GM19467 (cell line): ENCODE data around the gene MYLK.

Source experiments
- ATAC-seq: cut with Tn5 transposase; IDR thresholded peaks from one replicate; pipeline ENCODE4 v1.9.1; 2021; ENCODE audit warnings: mild to moderate bottlenecking, moderate library complexity; ENCODE audit not compliant: unreplicated experiment

MYLK gene

GRCh38 chr3:123798550-123798949 is 85.6 kb downstream of the MYLK start:
- ATAC-seq, result no peak

GRCh38 chr3:123795471-123796251 is 88.5 kb downstream of the MYLK start:
- ATAC-seq, result no peak

GRCh38 chr3:123793425-123793824 is 90.7 kb downstream of the MYLK start:
- no peak for ATAC-seq

GRCh38 chr3:123792473-123793201 is 91.5 kb downstream of the MYLK start:
- no peak for ATAC-seq

- no peak for ATAC-seq
Measured at GRCh38 chr3:123791898-123792297, 92.2 kb downstream of the MYLK start.

- ATAC-seq, result no peak
Measured at GRCh38 chr3:123791417-123791816, 92.7 kb downstream of the MYLK start.

GRCh38 chr3:123791073-123791370 is 93.1 kb downstream of the MYLK start:
- ATAC-seq, result no peak

DNA sequence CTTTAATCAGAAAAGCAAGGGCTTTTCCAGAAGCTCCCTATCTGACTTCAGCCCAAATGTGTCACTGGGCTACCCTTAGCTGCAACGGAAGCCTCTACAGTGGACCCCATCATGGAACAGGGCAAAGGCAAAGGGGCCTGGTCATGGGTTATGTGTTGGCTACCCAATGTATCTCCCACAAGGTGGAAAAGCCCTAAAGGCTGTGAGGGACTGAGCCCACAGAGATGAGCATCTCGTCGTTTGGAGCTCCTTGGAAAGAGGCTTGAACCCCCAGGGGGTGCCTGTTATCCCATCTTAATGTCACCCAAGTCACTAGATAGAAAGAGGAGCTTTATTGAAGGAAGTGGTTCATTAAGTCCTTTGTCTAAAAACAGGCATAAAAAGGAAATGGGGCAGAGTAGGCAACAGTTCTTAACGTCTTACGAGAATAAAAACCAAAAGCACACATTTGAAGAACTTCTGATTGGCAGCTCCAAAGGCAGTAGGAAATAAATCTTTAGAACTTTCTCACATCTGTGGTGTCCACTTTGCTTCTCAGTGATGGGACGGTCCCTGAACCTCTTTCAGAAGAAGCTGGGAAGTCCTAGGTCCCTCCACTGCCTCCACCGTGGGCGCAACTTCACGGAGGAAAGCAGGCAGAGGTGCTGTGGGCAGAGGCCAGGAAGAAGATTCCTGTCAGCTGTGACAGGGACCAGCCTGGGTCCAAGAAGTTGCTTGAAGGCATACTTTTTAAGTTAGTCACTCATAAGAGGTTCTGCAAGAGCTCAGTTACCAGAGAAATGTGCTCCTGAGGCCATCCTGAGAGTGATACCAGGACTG is 93.7 kb downstream of the MYLK start:
- ATAC-seq, result no peak

DNA sequence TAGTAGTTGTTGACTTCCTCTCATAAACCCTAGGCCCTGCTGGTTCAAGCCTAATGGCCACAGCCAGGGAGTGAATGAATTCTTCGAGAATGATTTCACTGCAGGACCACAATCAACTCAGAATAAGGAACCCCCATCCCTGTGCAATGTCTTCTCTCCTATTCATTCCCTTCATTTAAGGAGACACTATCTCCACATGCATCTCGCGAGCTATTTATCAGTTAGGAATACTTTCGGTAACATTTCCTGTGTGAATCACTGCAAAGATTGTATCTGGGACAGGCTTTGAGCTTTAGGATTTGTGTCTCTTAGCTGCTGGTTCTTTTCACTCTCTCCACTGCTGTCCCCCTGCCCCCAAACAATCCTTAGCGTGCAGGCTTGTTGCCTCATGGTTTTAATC is 94.4 kb downstream of the MYLK start:
- no peak for ATAC-seq

GRCh38 chr3:123789160-123789559 is 95.0 kb downstream of the MYLK start:
- ATAC-seq, result no peak

- no peak for ATAC-seq
Measured at GRCh38 chr3:123788710-123789109, 95.4 kb downstream of the MYLK start.

GRCh38 chr3:123787133-123787532 is 97.0 kb downstream of the MYLK start:
- no peak for ATAC-seq

DNA sequence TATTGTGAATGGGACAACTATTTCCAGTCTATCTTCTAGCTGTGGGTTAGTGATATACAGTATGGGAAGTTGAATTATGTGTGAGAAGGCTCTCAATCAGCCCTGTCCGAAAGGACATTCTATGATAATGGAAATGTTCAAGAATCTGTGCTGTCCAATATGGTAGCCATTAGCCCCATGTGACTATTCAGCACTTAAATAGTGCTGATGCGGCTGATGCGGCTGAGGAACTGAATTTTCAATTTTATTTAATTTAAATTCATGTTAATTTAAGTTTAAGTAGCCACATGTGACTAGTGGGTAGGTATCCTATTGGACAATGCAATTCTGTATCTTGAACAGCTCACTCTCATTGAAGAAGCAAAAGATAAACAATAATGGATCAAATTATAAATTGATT is 98.5 kb downstream of the MYLK start:
- ATAC-seq, result no peak

- ATAC-seq, result no peak
Measured at GRCh38 chr3:123783811-123784210, 100.3 kb downstream of the MYLK start.

DNA sequence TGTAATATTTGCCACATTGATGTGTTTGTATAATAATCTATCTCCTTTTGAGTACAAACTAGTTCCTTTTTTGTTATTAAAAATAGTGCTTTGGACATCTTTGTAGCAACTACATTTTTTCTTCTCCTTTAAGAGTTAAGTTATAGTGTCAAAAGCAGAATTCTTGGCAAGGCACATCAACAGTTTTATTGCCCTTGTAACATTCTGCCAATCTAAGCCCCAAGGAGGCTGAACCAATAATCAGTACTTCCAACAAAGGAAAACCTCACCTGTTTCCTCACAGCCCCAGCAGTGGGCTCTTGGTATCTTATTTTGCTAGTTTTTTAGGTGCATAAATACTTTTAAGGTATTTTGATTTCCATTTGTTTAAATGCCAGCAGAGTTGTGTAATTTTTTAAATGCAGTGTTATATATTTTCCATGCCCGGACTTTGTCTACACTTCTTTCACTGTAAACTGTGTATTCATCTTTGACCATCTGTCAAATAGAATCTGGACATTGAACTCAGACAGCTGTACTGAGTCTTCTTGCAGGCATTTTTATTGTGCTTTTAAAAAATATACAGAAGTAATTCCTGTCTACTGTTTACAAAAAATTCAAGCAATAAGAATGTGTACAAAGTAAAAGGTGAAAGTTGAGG is 101.0 kb downstream of the MYLK start:
- ATAC-seq, result no peak

DNA sequence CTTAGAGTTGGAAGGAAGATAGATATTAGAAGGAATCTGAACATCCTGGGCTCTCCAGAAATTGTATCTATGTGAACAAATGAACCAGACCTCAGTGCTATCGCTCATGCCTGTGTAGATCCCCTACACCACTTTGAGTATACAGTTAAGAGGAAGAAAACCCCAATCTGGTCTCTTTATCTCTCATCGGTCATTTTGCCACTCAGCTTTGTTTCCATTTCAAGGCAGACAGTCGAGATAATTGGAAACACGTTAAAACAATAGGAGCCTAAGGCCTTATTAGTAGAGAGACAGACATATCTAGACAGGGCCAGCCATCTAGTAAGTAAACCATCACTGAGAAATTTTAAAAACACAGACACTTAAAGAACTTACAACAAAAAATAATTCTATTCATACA is 101.6 kb downstream of the MYLK start:
- ATAC-seq, result no peak

GRCh38 chr3:123781571-123782275 is 102.4 kb downstream of the MYLK start:
- ATAC-seq, result no peak

DNA sequence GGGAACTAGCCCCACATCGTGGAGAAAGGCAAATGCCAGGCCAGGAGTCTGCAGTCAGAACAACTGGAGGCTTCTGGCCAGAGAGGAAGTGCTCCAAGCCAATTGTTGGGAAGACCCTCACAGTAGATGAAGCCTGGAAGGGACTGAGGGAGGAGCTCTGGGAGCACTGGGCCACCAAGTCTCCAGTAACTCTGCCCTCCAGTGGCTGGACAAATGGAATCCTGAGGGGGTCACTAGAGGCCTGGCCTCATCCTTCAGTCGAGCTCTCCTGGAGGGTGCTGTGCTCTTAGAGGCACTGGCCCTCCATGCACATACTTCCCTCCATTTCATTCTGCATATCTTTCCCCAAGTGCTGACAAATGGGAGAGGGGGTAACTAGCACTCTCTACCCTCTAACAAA is 103.0 kb downstream of the MYLK start:
- ATAC-seq, result no peak

GRCh38 chr3:123780656-123781055 is 103.5 kb downstream of the MYLK start:
- ATAC-seq, result no peak

DNA sequence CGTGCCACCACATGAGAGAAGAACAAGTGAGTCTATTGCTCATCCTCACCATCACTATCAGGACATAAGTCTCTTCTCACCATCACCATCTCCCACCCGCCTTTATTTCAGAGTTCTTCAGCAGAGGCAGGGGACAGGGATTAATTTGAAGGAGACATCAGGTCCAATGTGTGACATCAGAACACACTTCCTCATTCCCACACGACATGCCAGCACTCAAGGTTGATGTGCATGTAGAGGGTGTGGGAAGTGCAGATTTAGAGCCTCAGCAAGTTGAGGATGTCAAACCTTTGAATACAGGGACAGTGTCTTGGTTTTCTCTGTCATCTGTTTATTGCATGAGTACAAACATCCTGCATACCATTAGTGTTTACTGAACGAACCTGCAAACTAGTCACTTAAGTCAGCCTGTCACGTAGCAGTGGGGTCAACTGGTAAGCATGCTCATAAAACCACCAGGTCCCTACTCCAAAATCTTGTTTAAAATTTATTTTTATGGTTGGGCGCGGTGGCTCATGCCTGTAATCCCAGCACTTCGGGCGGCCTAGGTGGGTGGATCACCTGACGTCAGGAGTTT is 104.4 kb downstream of the MYLK start:
- ATAC-seq, result no peak
